ENCODE results near the gene HES1.
"Not testable (repeated sequence)": the region's sequence is repeated elsewhere in the genome, so short reads cannot be mapped to it uniquely, and the experiment has no call there.

HES1 gene

DNA sequence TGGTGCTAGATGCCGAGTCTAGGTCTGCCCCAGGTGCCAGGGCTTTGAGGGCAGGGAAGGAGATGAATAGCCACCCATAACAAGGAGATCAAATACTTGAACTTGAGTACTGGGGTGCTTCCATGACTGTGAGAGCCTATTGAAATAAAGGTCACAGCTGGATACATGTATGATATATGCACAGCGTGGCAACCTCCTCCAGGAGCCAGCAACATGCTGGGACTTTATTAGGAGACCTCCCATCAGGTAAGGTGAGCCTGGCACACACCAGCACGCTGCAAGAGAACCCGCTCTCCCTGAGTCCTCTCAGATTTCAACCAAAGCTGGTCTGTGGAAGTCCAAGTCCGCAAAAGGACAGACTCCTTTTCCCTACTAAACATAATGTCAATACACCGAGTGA lies 10.5 kb upstream of the HES1 start:
- DNase-seq (ENCODE audit: low read depth, low spot score): no peak

- no peak for DNase-seq (ENCODE audit: low read depth, low spot score)
These were observed 9.2 kb upstream of the HES1 start for GRCh38 chr3:194126790-194127189.

- DNase-seq (ENCODE audit: low read depth, low spot score): no peak
These were observed 7.6 kb upstream of the HES1 start for GRCh38 chr3:194128202-194128918.

GRCh38 chr3:194128919-194129295 lies 7.0 kb upstream of the HES1 start:
- DNase-seq (ENCODE audit: low read depth, low spot score): not testable (repeated sequence)

DNA sequence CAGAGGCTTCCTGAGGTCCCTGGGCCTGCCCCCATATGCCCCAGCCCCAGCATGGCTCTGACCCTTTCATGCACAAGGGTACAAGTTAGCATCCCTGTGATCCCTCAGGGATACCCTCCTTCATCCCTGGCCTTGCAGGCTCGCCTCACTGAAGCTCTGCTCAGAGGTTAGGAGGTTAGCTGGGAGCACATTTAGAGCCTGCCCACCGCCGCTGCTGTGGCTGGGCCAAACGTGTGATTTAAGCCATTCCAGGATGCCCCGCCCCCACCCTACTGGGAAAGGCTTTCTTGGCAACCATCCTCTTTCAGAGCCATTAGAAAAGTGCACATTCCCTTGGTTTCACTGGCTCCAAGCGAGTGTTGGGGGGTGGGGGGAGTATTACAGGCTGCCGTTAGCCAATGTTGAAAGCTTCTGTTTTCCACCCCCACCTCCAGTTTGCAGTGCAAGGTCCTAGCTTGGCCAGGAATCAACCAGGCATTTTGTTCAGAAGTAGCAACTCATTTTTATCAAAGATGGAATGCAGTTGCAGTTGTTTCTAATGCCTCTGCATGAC lies 6.3 kb upstream of the HES1 start:
- DNase-seq (ENCODE audit: low read depth, low spot score): no peak

DNA sequence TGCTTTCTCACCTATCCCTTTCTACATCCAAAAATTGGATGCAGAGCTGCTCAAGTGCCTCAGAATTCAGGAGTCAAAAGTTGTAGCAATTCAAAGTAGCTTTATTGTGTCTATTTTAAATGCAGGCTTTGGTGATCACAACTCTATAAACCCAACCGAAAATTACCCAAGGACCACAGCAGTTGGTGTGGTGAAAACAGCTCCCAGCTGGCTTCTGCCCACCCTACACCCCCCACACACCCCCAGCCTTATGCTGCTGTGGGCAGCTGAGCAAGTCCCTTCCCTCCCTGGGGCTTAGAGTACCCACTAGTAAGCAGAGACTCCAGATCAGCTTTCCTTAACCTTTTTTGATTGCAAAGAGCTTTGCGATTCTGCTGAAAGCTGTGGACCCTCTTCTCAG lies 5.8 kb upstream of the HES1 start:
- DNase-seq (ENCODE audit: low read depth, low spot score): no peak

- no peak for DNase-seq (ENCODE audit: low read depth, low spot score)
These were observed 5.0 kb upstream of the HES1 start for GRCh38 chr3:194130807-194131589.

DNA sequence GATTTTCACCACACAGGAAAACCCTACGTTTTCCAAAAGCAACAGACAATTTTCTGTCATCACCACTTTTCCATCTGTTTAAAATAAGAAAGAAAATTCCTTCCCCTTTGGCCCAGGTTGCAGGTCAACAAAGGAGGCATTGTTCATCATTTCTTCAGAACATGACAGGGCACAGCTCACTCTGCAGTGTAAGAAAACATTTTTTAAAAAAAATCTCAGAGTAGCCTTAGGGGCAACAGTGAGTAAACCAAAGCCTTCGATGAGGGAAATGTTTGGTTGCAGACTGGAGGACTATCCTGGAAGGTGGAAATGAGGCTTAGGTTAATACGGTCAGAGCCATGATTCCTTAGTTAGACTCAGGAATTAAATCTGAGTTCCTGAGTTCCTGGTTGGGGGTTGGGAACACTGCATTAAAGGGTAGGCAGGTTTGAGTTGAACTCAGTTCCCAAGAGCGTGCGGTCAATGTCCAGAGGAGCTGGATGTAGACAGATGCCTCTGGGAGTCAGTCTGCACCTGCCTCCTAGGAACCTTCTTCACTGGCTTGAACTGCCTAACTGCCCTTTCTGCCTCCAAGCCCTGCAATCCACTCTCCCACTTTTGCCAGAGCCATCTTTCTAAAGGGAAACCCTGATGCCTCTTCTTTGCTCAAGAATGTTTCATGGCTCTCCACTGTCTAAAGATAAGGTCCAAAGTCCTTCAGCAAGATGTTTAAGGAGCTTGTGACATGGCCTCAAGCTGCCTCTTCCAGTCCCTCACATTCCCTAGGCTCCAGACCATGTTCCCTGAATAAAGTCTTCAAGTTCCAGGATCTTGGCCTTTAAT lies 3.3 kb upstream of the HES1 start:
- no peak for DNase-seq (ENCODE audit: low read depth, low spot score)

- DNase-seq (ENCODE audit: low read depth, low spot score): no peak
These were observed 2.2 kb upstream of the HES1 start for GRCh38 chr3:194133661-194134230.

DNA sequence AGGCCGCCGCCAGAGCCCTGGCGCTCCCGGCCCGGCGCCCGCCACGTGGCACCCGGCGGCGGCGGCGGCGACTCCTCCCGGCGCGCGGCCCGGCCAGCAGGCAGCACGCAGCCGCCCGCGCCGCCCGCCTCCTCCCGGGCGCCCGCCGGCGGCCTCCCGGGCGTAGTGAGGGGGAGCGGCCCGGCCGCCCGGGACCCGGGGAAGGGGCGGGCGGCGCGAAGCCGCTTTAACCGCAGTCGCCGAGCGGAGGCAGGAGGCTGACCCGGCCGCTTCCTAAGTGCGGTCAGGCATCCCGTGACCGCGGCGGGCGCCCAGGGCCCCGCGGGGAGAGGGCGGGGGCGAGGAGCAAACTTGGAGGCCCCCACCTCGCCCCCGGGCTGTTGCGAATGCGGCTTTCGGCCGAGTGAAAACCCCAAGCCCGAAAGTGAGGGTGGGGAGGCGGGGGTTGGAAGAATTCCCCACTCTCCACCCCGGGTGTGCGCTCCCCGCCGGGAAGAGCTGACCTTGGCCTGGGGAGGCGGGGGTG lies 1.7 kb upstream of the HES1 start:
- DNase-seq (ENCODE audit: low read depth, low spot score): no peak

- peak; percentile 56 for DNase-seq (ENCODE audit: low read depth, low spot score)
These were observed 1.0 kb upstream of the HES1 start for GRCh38 chr3:194134757-194135515.

DNA sequence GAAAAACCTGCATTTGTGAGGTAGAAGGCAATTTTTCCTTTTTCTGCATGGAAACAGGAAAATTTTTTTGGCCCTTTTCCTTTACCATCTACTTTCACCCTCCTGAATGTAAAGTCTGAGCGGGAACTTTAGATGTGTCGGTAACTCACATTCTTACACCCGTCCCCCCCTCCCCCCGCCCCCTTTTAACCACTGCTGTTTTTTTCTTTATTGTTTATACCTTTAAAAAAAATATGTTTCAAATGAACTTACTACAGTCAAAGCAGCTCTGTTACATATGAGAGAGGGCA lies 487 bp upstream of the HES1 start:
- DNase-seq (ENCODE audit: low read depth, low spot score): no peak

DNA sequence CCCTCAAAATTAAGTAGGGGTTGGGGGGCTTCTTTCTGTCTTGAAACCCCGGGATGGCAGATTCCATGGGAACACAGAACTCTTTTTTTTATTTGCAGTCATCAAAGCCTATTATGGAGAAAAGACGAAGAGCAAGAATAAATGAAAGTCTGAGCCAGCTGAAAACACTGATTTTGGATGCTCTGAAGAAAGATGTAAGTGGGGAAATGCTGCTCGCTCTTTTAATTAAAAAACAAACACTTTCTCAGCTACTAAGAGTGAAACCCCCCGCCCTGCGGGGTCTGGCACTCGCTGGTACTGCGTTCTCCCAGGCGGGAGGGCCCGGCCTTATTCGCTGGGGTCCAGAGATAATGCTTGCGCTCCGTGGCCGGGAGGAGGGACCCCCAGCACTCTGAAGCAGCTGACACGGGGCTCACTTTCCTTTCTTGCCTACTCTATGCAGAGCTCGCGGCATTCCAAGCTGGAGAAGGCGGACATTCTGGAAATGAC lies 615 bp downstream of the HES1 start:
- no peak for DNase-seq (ENCODE audit: low read depth, low spot score)

DNA sequence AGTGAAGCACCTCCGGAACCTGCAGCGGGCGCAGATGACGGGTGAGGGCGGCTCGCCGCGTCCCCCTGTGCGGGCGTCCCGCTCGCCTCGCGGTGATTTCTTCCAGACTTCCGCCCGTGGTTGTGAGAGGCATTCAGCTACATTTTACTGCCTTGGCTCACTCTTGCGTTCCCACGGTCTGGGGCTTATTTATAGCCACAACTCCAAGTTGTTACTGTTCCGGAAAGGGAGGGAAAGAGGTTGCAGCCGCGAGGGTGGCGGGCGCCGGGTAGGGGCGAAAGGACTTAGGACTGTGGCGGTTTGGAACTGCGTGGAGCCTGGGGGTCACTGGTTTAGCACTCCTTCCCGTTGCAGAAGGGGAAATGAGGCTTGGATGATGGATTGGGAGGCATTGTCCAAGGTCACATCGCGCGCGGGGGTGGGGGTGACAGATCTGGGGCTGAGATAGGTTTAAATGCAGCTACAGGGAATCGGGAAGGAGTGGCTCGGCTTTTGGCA lies 1.1 kb downstream of the HES1 start:
- no peak for DNase-seq (ENCODE audit: low read depth, low spot score)

DNA sequence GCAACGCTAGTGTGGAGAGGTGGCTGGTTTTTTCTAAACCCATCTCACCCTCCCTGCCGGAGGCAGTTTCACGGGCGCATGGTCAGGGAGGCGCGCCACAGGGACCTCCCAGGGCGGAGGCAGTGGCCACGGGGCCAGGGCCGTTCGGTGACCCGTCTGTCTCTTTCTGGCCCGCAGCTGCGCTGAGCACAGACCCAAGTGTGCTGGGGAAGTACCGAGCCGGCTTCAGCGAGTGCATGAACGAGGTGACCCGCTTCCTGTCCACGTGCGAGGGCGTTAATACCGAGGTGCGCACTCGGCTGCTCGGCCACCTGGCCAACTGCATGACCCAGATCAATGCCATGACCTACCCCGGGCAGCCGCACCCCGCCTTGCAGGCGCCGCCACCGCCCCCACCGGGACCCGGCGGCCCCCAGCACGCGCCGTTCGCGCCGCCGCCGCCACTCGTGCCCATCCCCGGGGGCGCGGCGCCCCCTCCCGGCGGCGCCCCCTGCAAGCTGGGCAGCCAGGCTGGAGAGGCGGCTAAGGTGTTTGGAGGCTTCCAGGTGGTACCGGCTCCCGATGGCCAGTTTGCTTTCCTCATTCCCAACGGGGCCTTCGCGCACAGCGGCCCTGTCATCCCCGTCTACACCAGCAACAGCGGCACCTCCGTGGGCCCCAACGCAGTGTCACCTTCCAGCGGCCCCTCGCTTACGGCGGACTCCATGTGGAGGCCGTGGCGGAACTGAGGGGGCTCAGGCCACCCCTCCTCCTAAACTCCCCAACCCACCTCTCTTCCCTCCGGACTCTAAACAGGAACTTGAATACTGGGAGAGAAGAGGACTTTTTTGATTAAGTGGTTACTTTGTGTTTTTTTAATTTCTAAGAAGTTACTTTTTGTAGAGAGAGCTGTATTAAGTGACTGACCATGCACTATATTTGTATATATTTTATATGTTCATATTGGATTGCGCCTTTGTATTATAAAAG lies 1.8 kb downstream of the HES1 start:
- no peak for DNase-seq (ENCODE audit: low read depth, low spot score)

DNA sequence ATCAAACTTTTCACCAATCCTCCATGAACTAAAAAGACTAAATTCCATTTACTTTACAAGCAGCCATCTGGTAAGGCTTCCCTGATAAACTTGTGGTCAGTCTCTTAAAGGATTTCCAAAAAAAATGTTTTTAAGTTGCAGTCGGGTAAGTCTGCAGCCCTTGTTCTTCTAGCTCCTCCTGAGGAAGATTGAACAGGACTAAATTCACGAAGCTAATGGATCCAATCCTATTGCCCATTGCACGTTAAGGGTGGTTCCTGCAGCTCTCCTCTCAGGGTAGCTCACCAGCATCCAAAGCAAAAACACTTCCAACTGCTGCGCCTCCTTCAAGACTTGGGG lies 2.8 kb downstream of the HES1 start:
- DNase-seq (ENCODE audit: low read depth, low spot score): no peak

DNA sequence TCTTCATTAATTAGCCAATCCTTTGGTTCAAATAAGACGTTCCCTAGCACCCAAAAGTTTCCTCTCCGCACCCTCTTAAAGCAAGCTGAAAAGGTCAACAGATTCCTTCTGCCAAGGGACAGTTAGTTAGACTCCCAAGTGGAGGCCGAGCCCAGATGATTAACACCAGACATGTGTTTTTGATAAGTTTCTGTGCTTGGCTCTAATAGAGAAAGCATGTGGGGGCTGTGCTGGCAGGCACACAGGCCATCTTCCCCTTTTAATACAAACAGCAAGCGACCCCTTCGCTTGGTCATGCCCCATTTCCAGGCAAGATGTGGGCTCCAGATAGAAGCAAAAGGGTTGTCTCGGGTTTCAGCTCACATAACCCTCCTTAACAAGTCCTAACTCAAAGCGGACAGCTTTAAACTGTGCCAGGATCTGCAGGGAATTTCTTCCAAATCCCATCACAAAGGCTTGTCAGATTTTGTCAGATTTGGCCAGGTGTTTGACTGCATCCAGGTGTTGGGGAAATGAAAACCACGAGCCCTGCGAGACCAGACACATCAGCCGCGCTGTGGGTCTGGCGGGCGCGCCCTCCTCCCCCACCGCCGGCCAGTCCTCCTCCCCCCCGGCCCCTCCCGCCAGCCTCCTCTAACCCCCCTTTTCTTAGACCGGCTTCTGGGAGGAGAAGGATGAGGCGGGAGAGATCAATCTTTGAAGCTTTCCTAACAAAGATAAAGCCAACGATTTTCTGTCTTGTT lies 3.3 kb downstream of the HES1 start:
- no peak for DNase-seq (ENCODE audit: low read depth, low spot score)

- no peak for DNase-seq (ENCODE audit: low read depth, low spot score)
These were observed 4.0 kb downstream of the HES1 start for GRCh38 chr3:194139814-194140391.
